GM21390 (cell line): Measurements from ENCODE around the gene ETDC.

ENCODE experiments used
- ATAC-seq: cut with Tn5 transposase; IDR thresholded peaks from one replicate; pipeline ENCODE4 v1.9.1; 2021; ENCODE audit not compliant: unreplicated experiment

Gene ETDC

DNA sequence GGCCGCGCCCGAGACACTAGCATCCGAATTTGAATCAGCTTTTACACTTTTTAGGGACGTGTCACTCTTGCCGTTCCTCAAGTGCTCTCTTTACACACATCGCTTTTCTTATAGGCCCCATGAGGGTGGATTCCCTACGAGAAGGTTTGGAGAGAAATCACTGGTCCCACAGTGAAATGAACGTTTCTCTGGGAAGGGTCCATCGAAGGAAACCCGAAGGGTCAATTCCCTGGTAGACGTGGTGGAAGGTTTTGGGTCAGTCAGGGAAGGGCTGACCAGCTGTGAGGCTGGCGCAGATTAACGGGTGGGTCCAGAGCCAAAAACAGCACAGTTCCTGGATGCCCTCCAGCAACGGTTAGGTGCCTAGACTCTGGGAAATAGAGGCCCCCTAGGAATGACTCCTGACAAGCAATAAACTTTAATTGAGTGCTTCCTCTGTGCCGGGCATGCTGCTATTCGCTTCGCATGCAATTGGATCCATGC is 35.9 kb downstream of the ETDC start:
- ATAC-seq = no peak

DNA sequence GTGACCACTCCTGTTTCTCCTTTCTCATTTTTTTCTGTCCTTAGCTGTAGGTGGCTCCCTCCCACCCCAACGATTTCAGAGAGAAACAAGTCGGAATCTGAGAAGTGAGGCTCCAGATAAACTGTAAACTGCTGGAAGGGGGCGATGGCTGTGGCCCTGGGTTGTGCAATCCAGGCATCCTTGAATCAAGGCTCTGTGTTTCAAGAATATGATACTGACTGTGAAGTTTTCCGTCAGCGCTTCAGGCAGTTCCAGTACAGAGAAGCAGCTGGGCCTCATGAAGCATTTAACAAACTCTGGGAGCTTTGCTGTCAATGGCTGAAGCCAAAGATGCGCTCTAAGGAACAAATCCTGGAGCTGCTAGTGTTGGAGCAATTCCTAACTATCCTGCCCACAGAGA is 37.7 kb downstream of the ETDC start:
- ATAC-seq = no peak

DNA sequence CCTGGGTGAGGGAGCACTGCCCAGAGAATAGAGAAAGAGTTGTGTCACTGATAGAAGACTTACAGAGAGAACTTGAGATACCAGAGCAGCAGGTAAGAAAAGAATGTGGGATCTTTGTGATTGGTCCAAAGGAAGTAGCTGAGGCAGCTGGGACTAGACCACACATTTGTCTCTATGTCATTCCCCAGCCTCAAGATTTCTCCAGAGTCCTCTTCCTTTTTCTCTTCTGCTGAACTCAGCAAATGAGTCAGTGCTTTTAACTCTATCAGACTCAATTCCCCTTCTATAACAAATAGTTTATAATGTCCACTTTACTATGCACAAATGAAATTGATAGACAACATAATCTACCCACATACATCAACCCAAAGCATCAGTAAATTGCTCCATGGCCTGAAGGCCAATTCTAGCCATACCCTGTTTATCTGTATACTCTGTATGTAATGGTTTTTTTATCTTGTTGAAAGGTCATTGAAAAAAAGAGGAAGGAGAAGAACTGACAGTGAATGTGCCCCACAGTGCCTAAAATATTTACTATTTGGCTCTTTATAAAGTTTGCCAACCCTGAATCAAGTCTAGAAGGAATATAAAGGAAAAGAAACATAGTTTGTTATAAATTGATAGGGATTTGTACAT is 38.2 kb downstream of the ETDC start:
- no peak for ATAC-seq

DNA sequence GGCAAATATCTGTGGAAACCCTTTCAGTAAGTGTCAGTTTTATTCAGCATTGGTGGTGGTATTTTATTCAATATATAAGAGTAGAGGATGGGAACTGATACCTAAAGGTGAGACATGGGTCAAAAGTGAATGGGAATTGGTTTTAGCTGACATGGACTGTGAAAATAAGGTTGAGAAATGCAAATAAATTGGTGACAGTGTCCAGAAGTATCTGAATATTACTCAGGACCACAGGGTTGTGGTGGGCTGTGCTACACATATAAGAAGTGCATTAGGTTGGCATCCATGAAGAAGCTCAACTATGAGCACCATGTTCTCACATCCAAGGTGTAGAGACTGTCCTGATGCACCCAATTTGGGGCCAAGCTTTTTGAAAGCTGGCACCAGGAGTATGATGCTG is 45.0 kb downstream of the ETDC start:
- ATAC-seq = no peak
